A549 (cell line): Measurements from ENCODE around the gene HPGD. TPM values are rescaled to one million over a fixed set of nuclear protein-coding genes. Genes with fewer than 3 reads are reported as not detected.

Experiments used
- ATAC-seq, 2 experiments: fragments of 200-7000 bp in 1 of 2; fragments of >200 bp in 1 of 2; cut with Nextera tagmentation in 1 of 2; cut with Tn5 transposase in 1 of 2; 3 replicates each; pipeline versions ENCODE4 v1.8.0 to v1.9.1; 2018 to 2020; ENCODE audit warnings: mild to moderate bottlenecking in 1 of 2, moderate library complexity in 1 of 2
- CTCF ChIA-PET: fragments of 300-600 bp; sonication (Branson Sonifier 250); formaldehyde crosslinking; extraction: SDS; loops from one replicate; lab custom pipeline; 2021; ENCODE audit warnings: antibody characterized with exemption, inconsistent platforms; lab: Yijun Ruan, JAX
- POLR2A ChIA-PET: fragments of 350-600 bp; formaldehyde crosslinking; extraction: SDS; loops from one replicate; lab custom pipeline; 2021; ENCODE audit warnings: antibody characterized with exemption, inconsistent platforms; lab: Yijun Ruan, JAX
- DNase-seq, 2 experiments: peaks; one replicate each; pipeline versions ENCODE4 v3.0.0 to v3.0.0-alpha.2; 2011 to 2016; ENCODE audit warnings: low read depth in 1 of 2, low spot score in 1 of 2
- FAIRE-seq: peaks from 2 replicates; lab custom pipeline; 2011; peaks lifted over from hg19 to GRCh38; lab: Jason Lieb, UNC
- H3K27ac ChIP-seq, 2 experiments: fragments of >200 bp; sonication (Bioruptor Twin); formaldehyde crosslinking; 3 replicates each; pipeline ENCODE4 v1.5.1; 2016 to 2017
- H3K4me1 ChIP-seq: fragments of >200 bp; sonication (Bioruptor Twin); formaldehyde crosslinking; 3 replicates; pipeline ENCODE4 v1.6.1; 2016
- H3K4me2 ChIP-seq: fragments of >200 bp; sonication (Bioruptor Twin); formaldehyde crosslinking; 3 replicates; pipeline ENCODE4 v1.6.1; 2016
- H3K4me3 ChIP-seq: fragments of >200 bp; sonication (Bioruptor Twin); formaldehyde crosslinking; 3 replicates; pipeline ENCODE4 v1.5.1; 2016
- H3K9me3 ChIP-seq: fragments of >200 bp; sonication (Bioruptor Twin); formaldehyde crosslinking; 3 replicates; pipeline ENCODE4 v1.6.1; 2016
- CEBPB ChIP-seq, 2 experiments: fragments of >200 bp in 1 of 2; sonication (Bioruptor Twin) in 1 of 2; formaldehyde crosslinking in 1 of 2; IDR thresholded peaks; 2 replicates each; pipeline ENCODE4 v1.6.1; 2012 to 2016
- EP300 ChIP-seq, 2 experiments: fragments of >200 bp; sonication (Bioruptor Twin); formaldehyde crosslinking; IDR thresholded peaks; 2 replicates in 1 of 2; 3 replicates in 1 of 2; pipeline ENCODE4 v1.6.1; 2016 to 2017
- ESRRA ChIP-seq: fragments of 150-350 bp; IDR thresholded peaks from 2 replicates; pipeline ENCODE4 v1.6.1; 2014; ENCODE audit warnings: mild to moderate bottlenecking, low read length, borderline replicate concordance
- FOXS1 ChIP-seq: fragments of 250-450 bp; sonication (Bioruptor Pico); IDR thresholded peaks from 2 replicates; pipeline ENCODE4 v1.5.0; 2020; ENCODE audit warnings: mild to moderate bottlenecking, moderate library complexity
- HDAC2 ChIP-seq: fragments of 200-600 bp; sonication (generic); IDR thresholded peaks from 2 replicates; pipeline ENCODE4 v1.6.1; 2016
- HEYL ChIP-seq: fragments of 250-450 bp; sonication (Bioruptor Pico); IDR thresholded peaks from 2 replicates; pipeline ENCODE4 v1.8.0; 2021; ENCODE audit warnings: mild to moderate bottlenecking, moderate library complexity
- HOXB13 ChIP-seq: fragments of 250-450 bp; sonication (Bioruptor Pico); IDR thresholded peaks from 2 replicates; pipeline ENCODE4 v1.5.0; 2020; ENCODE audit warnings: low read depth, mild to moderate bottlenecking, moderate library complexity
- JUN ChIP-seq, 2 experiments: fragments of >200 bp; sonication (Bioruptor Twin); formaldehyde crosslinking; IDR thresholded peaks; 2 replicates in 1 of 2; 3 replicates in 1 of 2; pipeline ENCODE4 v1.6.1; 2016 to 2017
- JUNB ChIP-seq: fragments of >200 bp; sonication (Bioruptor Twin); formaldehyde crosslinking; IDR thresholded peaks from 2 replicates; pipeline ENCODE4 v1.6.1; 2016
- MAFK ChIP-seq: fragments of 450-650 bp; IDR thresholded peaks from 2 replicates; pipeline ENCODE4 v1.6.1; 2014; ENCODE audit not compliant: partially characterized antibody
- MYC ChIP-seq: IDR thresholded peaks from 2 replicates; pipeline ENCODE4 v1.6.1; 2012; ENCODE audit warnings: mild to moderate bottlenecking, inconsistent platforms, low read length, improper control_type of control experiment, borderline replicate concordance
- NR3C1 ChIP-seq: fragments of >200 bp; sonication (Bioruptor Twin); formaldehyde crosslinking; IDR thresholded peaks from 3 replicates; pipeline ENCODE4 v1.6.1; 2017
- PHF8 ChIP-seq: fragments of 200-600 bp; sonication (generic); IDR thresholded peaks from 2 replicates; pipeline ENCODE4 v1.6.1; 2016; ENCODE audit warnings: low read depth, mild to moderate bottlenecking, antibody characterized with exemption, moderate library complexity, borderline replicate concordance
- POLR2AphosphoS2 ChIP-seq: conservative IDR thresholded peaks from 2 replicates; pipeline ENCODE4 v1.6.1; 2012; ENCODE audit warnings: low read length, improper control_type of control experiment, inconsistent platforms
- RAD21 ChIP-seq, 2 experiments: fragments of >200 bp in 1 of 2; sonication (Bioruptor Twin) in 1 of 2; formaldehyde crosslinking in 1 of 2; IDR thresholded peaks in 1 of 2; conservative IDR thresholded peaks in 1 of 2; 2 replicates in 1 of 2; 3 replicates in 1 of 2; pipeline ENCODE4 v1.6.1; 2012 to 2018; ENCODE audit warnings: inconsistent platforms in 1 of 2
- RARB ChIP-seq: fragments of 250-450 bp; sonication (Bioruptor Pico); IDR thresholded peaks from 2 replicates; pipeline ENCODE4 v1.8.0; 2021; ENCODE audit warnings: mild to moderate bottlenecking, moderate library complexity
- TFCP2L1 ChIP-seq: fragments of 250-450 bp; sonication (Bioruptor Pico); IDR thresholded peaks from 2 replicates; pipeline ENCODE4 v1.5.0; 2021; ENCODE audit warnings: mild to moderate bottlenecking
- TP53 ChIP-seq: fragments of 250-450 bp; sonication (Bioruptor Pico); IDR thresholded peaks from 2 replicates; pipeline ENCODE4 v1.5.0; 2021; ENCODE audit warnings: mild to moderate bottlenecking, moderate library complexity
- ZFP36 ChIP-seq: fragments of 450-650 bp; IDR thresholded peaks from 2 replicates; pipeline ENCODE4 v1.6.1; 2014; ENCODE audit warnings: borderline replicate concordance; ENCODE audit not compliant: partially characterized antibody
- ZNF302 ChIP-seq: fragments of 250-450 bp; sonication (Bioruptor Pico); IDR thresholded peaks from 2 replicates; pipeline ENCODE4 v1.9.0; 2021; ENCODE audit warnings: inconsistent platforms, mild to moderate bottlenecking, moderate library complexity
- WGBS: methylation state at CpG from one replicate; pipeline ENCODE4 v1.1.6; 2017; ENCODE audit errors: missing lambda C conversion rate; 5-methylcytosine and 5-hydroxymethylcytosine counted together
- polyA plus RNA-seq, 4 experiments: library from polyadenylated mRNA; depleted of rRNA in 3 of 4; stranded (reverse); fragments of >200 nt; fragmentation: RNase III in 1 of 4; extraction: RNeasy Plus Mini Kit Qiagen cat#74134 plus additional on column Dnase treatment in 1 of 4; gene quantifications; 2 replicates in 3 of 4; 3 replicates in 1 of 4; pipeline ENCODE4 v1.2.3, GENCODE V29; 2011 to 2017
- TF ChIP-seq, protein P1 (sequence below): fragments of 250-450 bp; sonication (Bioruptor Pico); IDR thresholded peaks from 2 replicates; pipeline ENCODE4 v1.5.0; 2020; ENCODE audit warnings: low read depth, mild to moderate bottlenecking, moderate library complexity
- TF ChIP-seq, protein P2 (sequence below): IDR thresholded peaks from 2 replicates; pipeline ENCODE4 v1.6.1; 2012
- TF ChIP-seq, protein P3 (sequence below): fragments of 450-650 bp; IDR thresholded peaks from 2 replicates; pipeline ENCODE4 v1.6.1; 2014; ENCODE audit warnings: antibody characterized with exemption
- TF ChIP-seq, protein P4 (sequence below): IDR thresholded peaks from 2 replicates; pipeline ENCODE4 v1.6.1; 2012
- TF ChIP-seq, protein P5 (sequence below): fragments of >200 bp; sonication (Bioruptor Twin); formaldehyde crosslinking; IDR thresholded peaks from 3 replicates; pipeline ENCODE4 v1.6.1; 2016

The HPGD gene
- polyA plus RNA-seq, 2 of the 4 experiments (the other 2 are of a cell fraction), result 114 to 127 TPM

DNA sequence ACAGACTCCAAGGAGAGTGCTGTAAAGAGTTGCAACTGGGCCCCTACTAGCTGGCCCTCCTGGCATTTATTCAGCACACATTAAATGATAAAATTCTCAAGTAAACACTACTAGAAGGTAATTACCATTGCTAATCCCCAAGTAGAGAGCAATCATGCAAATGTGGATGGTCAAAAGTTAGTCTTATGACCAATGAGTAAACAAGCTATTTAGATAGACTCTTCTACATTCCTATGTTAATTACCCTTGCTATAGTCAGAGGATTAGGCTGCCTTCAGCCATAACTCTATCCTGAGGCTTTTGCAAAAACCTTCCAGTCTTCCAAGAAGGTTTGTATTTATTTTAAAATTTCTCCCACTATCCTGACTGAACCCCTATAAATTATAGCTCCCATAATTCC, 28.3 kb upstream of the HPGD start:
- Histone ChIP-seq H3K27ac (no peak overlapping the region), H3K4me2 (no peak overlapping the region), H3K9me3 (peaks cover 8% of the 10 kb centered on the region; the same call in 1 of the 3 replicates), H3K4me1 (peaks cover 3% of the 10 kb centered on the region; the same call in 1 of the 3 replicates), H3K4me3 (no peak overlapping the region)
- CTCF ChIA-PET, result no interaction called here
- TF ChIP-seq ESRRA (no peak), HOXB13 (CRISPR knock-in tag) (no peak), PHF8 (no peak), HDAC2 (no peak), FOXS1 (CRISPR knock-in tag) (no peak), RARB (CRISPR knock-in tag) (no peak)
- no peak for DNase-seq
- POLR2A ChIA-PET, result no interaction called here
- no peak for FAIRE-seq
- no peak for ATAC-seq

DNA sequence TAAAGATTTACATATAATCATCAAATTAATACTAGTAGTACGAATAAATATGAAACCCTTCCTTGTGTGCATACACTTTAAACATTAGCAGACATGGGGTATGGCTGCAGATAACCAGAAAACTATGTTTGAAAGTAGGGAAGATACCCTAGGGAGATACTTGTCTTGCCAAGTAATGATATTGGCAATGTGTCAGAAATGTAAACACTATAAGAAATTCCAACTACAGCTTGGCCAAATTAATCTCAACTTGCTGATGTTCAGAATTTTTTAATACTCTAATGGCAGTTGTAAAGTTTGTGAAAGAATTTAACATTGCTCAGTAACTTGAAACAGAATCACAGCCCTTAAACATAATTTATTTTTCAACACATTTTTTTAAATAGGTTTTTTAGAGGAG, 27.4 kb upstream of the HPGD start:
- Histone ChIP-seq H3K4me2 (no peak overlapping the region), H3K27ac (no peak overlapping the region), H3K4me3 (no peak overlapping the region), H3K4me1 (peaks cover 3% of the 10 kb centered on the region; the same call in 1 of the 3 replicates), H3K9me3 (peaks cover 8% of the 10 kb centered on the region; the same call in 1 of the 3 replicates)
- ChIA-PET CTCF (no interaction called here), POLR2A (no interaction called here)
- WGBS, result 75% methylated on average over 1 of the region's 1 CpG
- no peak for FAIRE-seq
- DNase-seq, result no peak
- ATAC-seq, result no peak
- no peak for TF ChIP-seq PHF8
- TF ChIP-seq, protein P1, sequence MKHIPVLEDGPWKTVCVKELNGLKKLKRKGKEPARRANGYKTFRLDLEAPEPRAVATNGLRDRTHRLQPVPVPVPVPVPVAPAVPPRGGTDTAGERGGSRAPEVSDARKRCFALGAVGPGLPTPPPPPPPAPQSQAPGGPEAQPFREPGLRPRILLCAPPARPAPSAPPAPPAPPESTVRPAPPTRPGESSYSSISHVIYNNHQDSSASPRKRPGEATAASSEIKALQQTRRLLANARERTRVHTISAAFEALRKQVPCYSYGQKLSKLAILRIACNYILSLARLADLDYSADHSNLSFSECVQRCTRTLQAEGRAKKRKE, result no peak
- no peak for TF ChIP-seq EP300 (IDR thresholded peaks at IDR 0.05)
- TF ChIP-seq MAFK, result no peak
- TF ChIP-seq, protein P2, sequence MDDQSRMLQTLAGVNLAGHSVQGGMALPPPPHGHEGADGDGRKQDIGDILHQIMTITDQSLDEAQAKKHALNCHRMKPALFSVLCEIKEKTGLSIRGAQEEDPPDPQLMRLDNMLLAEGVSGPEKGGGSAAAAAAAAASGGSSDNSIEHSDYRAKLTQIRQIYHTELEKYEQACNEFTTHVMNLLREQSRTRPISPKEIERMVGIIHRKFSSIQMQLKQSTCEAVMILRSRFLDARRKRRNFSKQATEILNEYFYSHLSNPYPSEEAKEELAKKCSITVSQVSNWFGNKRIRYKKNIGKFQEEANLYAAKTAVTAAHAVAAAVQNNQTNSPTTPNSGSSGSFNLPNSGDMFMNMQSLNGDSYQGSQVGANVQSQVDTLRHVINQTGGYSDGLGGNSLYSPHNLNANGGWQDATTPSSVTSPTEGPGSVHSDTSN, result no peak
- TF ChIP-seq JUN (IDR thresholded peaks at IDR 0.05), result no peak
- TF ChIP-seq, protein P3, sequence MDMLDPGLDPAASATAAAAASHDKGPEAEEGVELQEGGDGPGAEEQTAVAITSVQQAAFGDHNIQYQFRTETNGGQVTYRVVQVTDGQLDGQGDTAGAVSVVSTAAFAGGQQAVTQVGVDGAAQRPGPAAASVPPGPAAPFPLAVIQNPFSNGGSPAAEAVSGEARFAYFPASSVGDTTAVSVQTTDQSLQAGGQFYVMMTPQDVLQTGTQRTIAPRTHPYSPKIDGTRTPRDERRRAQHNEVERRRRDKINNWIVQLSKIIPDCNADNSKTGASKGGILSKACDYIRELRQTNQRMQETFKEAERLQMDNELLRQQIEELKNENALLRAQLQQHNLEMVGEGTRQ, result no peak
- TF ChIP-seq CEBPB (IDR thresholded peaks at IDR 0.05), result no peak
- TF ChIP-seq ZNF302, result no peak
- TF ChIP-seq, all 56 proteins: peak for 0

DNA sequence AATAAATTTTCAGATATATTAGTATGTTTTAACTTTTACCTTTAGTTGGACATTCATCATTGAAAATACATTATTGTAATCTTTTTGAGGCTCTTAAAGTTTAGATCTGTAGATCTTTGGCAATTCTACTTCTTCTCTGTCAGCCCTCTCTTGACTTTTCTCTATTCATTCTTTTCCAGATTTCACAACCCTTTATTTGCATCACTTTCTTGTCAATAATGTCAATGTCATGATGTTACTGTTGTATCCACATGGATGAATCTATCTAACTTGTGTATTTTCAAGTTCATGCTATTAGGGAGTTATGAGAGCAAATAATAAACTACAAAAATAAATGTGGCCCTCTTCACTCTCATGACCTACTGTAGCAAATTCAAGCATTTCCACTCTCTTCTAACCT, 23.0 kb upstream of the HPGD start:
- Histone ChIP-seq H3K4me3 (no peak overlapping the region), H3K4me2 (no peak overlapping the region), H3K27ac (no peak overlapping the region), H3K9me3 (peaks cover 10% of the 10 kb centered on the region; the same call in 1 of the 3 replicates), H3K4me1 (peaks cover 3% of the 10 kb centered on the region; the same call in 1 of the 3 replicates)
- FAIRE-seq (no peak), ATAC-seq (no peak), DNase-seq (no peak)
- POLR2A ChIA-PET, result no interaction called here
- no peak for TF ChIP-seq POLR2AphosphoS2
- no peak for TF ChIP-seq TP53 (CRISPR knock-in tag)
- TF ChIP-seq HOXB13 (CRISPR knock-in tag), result no peak
- TF ChIP-seq JUNB, result no peak
- TF ChIP-seq RARB (CRISPR knock-in tag), result no peak
- no peak for TF ChIP-seq HEYL (CRISPR knock-in tag)
- TF ChIP-seq MYC, result no peak
- TF ChIP-seq RAD21 (conservative IDR thresholded peaks at IDR 0.05 in 1 of 2, IDR thresholded peaks at IDR 0.05 in 1 of 2), result no peak
- no peak for TF ChIP-seq ZFP36
- TF ChIP-seq TFCP2L1, result no peak
- TF ChIP-seq, protein P4, sequence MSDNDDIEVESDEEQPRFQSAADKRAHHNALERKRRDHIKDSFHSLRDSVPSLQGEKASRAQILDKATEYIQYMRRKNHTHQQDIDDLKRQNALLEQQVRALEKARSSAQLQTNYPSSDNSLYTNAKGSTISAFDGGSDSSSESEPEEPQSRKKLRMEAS, result no peak
- TF ChIP-seq NR3C1, result no peak
- TF ChIP-seq, protein P5, sequence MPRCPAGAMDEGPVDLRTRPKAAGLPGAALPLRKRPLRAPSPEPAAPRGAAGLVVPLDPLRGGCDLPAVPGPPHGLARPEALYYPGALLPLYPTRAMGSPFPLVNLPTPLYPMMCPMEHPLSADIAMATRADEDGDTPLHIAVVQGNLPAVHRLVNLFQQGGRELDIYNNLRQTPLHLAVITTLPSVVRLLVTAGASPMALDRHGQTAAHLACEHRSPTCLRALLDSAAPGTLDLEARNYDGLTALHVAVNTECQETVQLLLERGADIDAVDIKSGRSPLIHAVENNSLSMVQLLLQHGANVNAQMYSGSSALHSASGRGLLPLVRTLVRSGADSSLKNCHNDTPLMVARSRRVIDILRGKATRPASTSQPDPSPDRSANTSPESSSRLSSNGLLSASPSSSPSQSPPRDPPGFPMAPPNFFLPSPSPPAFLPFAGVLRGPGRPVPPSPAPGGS, result no peak
- CTCF ChIA-PET, result no interaction called here
